ENCODE data around the gene CCR3.

CCR3 gene

DNA sequence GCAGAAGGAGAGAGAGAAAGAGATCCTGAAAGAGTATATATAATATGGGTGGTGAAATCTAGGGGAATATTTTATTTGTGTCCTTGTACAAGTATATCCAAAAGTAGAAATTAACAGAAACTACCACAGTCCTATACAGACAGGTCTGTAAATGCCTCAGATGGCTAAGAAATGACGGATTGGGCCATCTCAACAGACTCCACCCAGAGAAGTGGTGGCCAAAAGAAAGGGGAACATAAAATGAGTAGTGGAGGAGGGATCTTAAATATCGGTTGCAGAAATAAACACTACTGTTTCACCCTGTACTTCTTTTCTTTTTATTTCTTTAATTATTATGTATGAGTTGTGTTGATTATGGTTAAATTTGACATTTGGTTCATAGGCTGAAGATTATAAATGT, 47.7 kb downstream of the CCR3 start:
- Histone ChIP-seq H3K36me3 (ENCODE audit: insufficient read depth, low read length) (no peaks in the 10 kb centered on the region), H2AFZ (ENCODE audit: low read length) (no peak overlapping the region), H3K4me3 (ENCODE audit: low read length, poor library complexity, severe bottlenecking) (no peak overlapping the region), H3K79me2 (ENCODE audit: insufficient read depth, low read length) (no peaks in the 10 kb centered on the region), H3K9ac (ENCODE audit: low read depth, low read length, poor library complexity, severe bottlenecking) (no peak overlapping the region), H3K4me2 (ENCODE audit: low read depth, low read length, poor library complexity, severe bottlenecking) (no peak overlapping the region), H3K4me1 (ENCODE audit: insufficient read depth, low read length, poor library complexity, severe bottlenecking) (peaks cover 6% of the 10 kb centered on the region), H3F3A (ENCODE audit: low read depth) (no peaks in the 10 kb centered on the region), H3K9me2 (replicated peaks; ENCODE audit: low read depth, low read length) (no peaks in the 10 kb centered on the region), H4K20me1 (ENCODE audit: insufficient read depth, low read length, poor library complexity, severe bottlenecking) (no peaks in the 10 kb centered on the region), H3K9me3 (ENCODE audit: insufficient read depth, low read depth, low read length) (no peaks in the 10 kb centered on the region), H3K27me3 (ENCODE audit: insufficient read depth, low read length, poor library complexity, severe bottlenecking) (no peaks in the 10 kb centered on the region)
- no peak for TF ChIP-seq EZH2phosphoT487 (IDR thresholded peaks at IDR 0.05; ENCODE audit: borderline replicate concordance)
- TF ChIP-seq, protein P1, sequence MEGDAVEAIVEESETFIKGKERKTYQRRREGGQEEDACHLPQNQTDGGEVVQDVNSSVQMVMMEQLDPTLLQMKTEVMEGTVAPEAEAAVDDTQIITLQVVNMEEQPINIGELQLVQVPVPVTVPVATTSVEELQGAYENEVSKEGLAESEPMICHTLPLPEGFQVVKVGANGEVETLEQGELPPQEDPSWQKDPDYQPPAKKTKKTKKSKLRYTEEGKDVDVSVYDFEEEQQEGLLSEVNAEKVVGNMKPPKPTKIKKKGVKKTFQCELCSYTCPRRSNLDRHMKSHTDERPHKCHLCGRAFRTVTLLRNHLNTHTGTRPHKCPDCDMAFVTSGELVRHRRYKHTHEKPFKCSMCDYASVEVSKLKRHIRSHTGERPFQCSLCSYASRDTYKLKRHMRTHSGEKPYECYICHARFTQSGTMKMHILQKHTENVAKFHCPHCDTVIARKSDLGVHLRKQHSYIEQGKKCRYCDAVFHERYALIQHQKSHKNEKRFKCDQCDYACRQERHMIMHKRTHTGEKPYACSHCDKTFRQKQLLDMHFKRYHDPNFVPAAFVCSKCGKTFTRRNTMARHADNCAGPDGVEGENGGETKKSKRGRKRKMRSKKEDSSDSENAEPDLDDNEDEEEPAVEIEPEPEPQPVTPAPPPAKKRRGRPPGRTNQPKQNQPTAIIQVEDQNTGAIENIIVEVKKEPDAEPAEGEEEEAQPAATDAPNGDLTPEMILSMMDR (conservative IDR thresholded peaks at IDR 0.05; ENCODE audit: low read length) = no peak

DNA sequence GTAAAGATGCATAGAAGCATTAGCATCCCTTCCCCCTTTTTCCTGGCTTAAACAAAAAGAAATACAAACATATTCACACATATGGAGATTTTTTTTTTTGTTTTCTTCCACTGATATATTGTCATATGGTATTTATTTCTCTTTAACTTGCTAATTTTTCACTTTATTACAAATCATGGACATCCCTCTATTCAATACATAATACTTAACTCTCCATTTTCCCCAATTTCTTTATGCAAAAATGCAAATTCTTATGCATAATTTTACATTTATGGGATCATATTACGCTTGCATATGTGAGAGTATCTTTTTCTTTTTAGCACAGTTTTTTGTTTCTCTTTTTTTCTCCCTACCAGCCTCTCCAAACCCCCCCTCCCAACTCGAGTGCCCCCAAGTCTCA, 48.8 kb downstream of the CCR3 start:
- H3K27me3 ChIP-seq (ENCODE audit: insufficient read depth, low read length, poor library complexity, severe bottlenecking) = no peaks in the 10 kb centered on the region
- no peaks in the 10 kb centered on the region for H3F3A ChIP-seq (ENCODE audit: low read depth)
- TF ChIP-seq, protein P1 (conservative IDR thresholded peaks at IDR 0.05; ENCODE audit: low read length) = no peak
- no peak overlapping the region for H2AFZ ChIP-seq (ENCODE audit: low read length)
- no peaks in the 10 kb centered on the region for H3K36me3 ChIP-seq (ENCODE audit: insufficient read depth, low read length)
- H3K9me2 ChIP-seq (replicated peaks; ENCODE audit: low read depth, low read length) = no peaks in the 10 kb centered on the region
- no peak overlapping the region for H3K4me3 ChIP-seq (ENCODE audit: low read length, poor library complexity, severe bottlenecking)
- H3K9me3 ChIP-seq (ENCODE audit: insufficient read depth, low read depth, low read length) = no peaks in the 10 kb centered on the region
- H3K79me2 ChIP-seq (ENCODE audit: insufficient read depth, low read length) = no peaks in the 10 kb centered on the region
- H3K4me1 ChIP-seq (ENCODE audit: insufficient read depth, low read length, poor library complexity, severe bottlenecking) = peaks cover 5% of the 10 kb centered on the region
- H4K20me1 ChIP-seq (ENCODE audit: insufficient read depth, low read length, poor library complexity, severe bottlenecking) = no peaks in the 10 kb centered on the region
- H3K9ac ChIP-seq (ENCODE audit: low read depth, low read length, poor library complexity, severe bottlenecking) = no peak overlapping the region
- no peak overlapping the region for H3K4me2 ChIP-seq (ENCODE audit: low read depth, low read length, poor library complexity, severe bottlenecking)

DNA sequence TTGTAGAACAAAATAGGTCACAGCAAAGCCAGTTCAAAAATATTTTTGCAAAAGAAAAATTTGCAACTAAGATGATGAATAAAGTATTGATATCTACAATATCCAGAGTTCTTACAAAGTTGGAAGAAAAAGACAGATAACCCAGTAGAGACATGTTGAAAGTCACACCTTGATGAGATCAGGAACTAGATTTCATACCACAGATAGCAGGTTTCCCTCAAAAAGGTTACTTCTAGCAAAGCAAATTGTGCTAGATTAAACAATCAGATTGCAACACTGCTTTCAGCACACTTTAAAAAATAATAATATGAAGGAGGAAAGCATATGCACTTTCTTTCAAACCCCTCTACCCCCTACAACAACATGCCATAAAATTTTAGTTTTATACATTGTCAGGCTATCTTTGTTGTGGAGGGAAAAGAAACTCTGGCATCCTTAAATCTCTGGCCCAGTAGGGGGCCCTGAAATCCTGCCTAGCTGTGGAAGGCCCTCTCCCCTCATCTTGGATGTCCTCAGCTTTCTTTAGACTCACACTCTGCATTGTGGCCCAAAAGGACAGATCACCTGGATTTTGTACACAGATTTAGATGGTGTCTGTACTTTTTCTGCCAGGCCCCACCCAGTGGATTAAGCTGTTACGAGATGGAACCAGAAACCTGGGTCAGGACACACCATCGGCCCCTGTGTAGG, 50.9 kb downstream of the CCR3 start:
- no peaks in the 10 kb centered on the region for H3K27me3 ChIP-seq (ENCODE audit: insufficient read depth, low read length, poor library complexity, severe bottlenecking)
- H3K36me3 ChIP-seq (ENCODE audit: insufficient read depth, low read length) = no peaks in the 10 kb centered on the region
- peaks cover 14% of the 10 kb centered on the region for H3K4me1 ChIP-seq (ENCODE audit: insufficient read depth, low read length, poor library complexity, severe bottlenecking)
- no peaks in the 10 kb centered on the region for H3K9me3 ChIP-seq (ENCODE audit: insufficient read depth, low read depth, low read length)
- H3K9me2 ChIP-seq (replicated peaks; ENCODE audit: low read depth, low read length) = no peaks in the 10 kb centered on the region
- H3K79me2 ChIP-seq (ENCODE audit: insufficient read depth, low read length) = no peaks in the 10 kb centered on the region
- no peak overlapping the region for H3K4me3 ChIP-seq (ENCODE audit: low read length, poor library complexity, severe bottlenecking)
- no peak overlapping the region for H3K9ac ChIP-seq (ENCODE audit: low read depth, low read length, poor library complexity, severe bottlenecking)
- H4K20me1 ChIP-seq (ENCODE audit: insufficient read depth, low read length, poor library complexity, severe bottlenecking) = no peaks in the 10 kb centered on the region
- H3F3A ChIP-seq (ENCODE audit: low read depth) = no peaks in the 10 kb centered on the region
- H3K4me2 ChIP-seq (ENCODE audit: low read depth, low read length, poor library complexity, severe bottlenecking) = no peak overlapping the region
- TF ChIP-seq EZH2phosphoT487 (IDR thresholded peaks at IDR 0.05; ENCODE audit: borderline replicate concordance) = no peak
- TF ChIP-seq, protein P1 (conservative IDR thresholded peaks at IDR 0.05; ENCODE audit: low read length) = peak; percentile 56
- no peak overlapping the region for H2AFZ ChIP-seq (ENCODE audit: low read length)
